Umbilical cord (tissue), 2 donors: ENCODE measurements around the gene TSKU. TPM values are rescaled to one million over a fixed set of nuclear protein-coding genes. Genes with fewer than 3 reads are reported as not detected.

Source experiments
- DNase-seq: peaks from one replicate; pipeline ENCODE4 v3.0.0-alpha.2; 2015; ENCODE audit warnings: low spot score
- total RNA-seq: library from RNA; depleted of rRNA; stranded (reverse); fragments of >200 nt; gene quantifications from one replicate; pipeline ENCODE4 v1.2.3, GENCODE V29; 2014; ENCODE audit warnings: low replicate concordance; ENCODE audit not compliant: insufficient read depth

TSKU gene
- total RNA-seq = 13.5 TPM

- DNase-seq = no peak
Measured at GRCh38 chr11:76783294-76783895, at the start of gene TSKU. TSS of gene TSKU (plus strand) at chr11:76783356. CDS start at chr11:76795617, 12,261 bp downstream.

GRCh38 chr11:76733906-76734305, 49.2 kb upstream of the TSKU start:
- peak; percentile 81 for DNase-seq

- DNase-seq = peak; percentile 71
Measured at GRCh38 chr11:76734456-76735420, 48.4 kb upstream of the TSKU start.

- DNase-seq = no peak
Measured at GRCh38 chr11:76735841-76736240, 47.3 kb upstream of the TSKU start.

- no peak for DNase-seq
Measured at GRCh38 chr11:76736266-76736665, 46.9 kb upstream of the TSKU start.

GRCh38 chr11:76736773-76737495, 46.2 kb upstream of the TSKU start:
- DNase-seq = no peak

GRCh38 chr11:76738618-76739240, 44.4 kb upstream of the TSKU start:
- peak; percentile 71 for DNase-seq

- no peak for DNase-seq
Measured at GRCh38 chr11:76739798-76740197, 43.4 kb upstream of the TSKU start.

- DNase-seq = no peak
Measured at GRCh38 chr11:76740772-76741171, 42.4 kb upstream of the TSKU start.

- no peak for DNase-seq
Measured at GRCh38 chr11:76742902-76743301, 40.3 kb upstream of the TSKU start.

GRCh38 chr11:76744186-76745043, 38.7 kb upstream of the TSKU start:
- DNase-seq = peak; percentile 57

- DNase-seq = no peak
Measured at GRCh38 chr11:76745044-76745376, 38.1 kb upstream of the TSKU start.

- DNase-seq = no peak
Measured at GRCh38 chr11:76745561-76746207, 37.5 kb upstream of the TSKU start.

- DNase-seq = no peak
Measured at GRCh38 chr11:76747153-76747914, 35.8 kb upstream of the TSKU start.

GRCh38 chr11:76747915-76748860, 35.0 kb upstream of the TSKU start:
- DNase-seq = no peak

GRCh38 chr11:76748948-76749347, 34.2 kb upstream of the TSKU start:
- DNase-seq = peak; percentile 81

- DNase-seq = no peak
Measured at GRCh38 chr11:76750067-76750466, 33.1 kb upstream of the TSKU start.

GRCh38 chr11:76750746-76751145, 32.4 kb upstream of the TSKU start:
- no peak for DNase-seq
